ENCODE results near the gene MYL5.
"Not testable (repeated sequence)": the region's sequence is repeated elsewhere in the genome, so short reads cannot be mapped to it uniquely, and the experiment has no call there.

MYL5 gene

GRCh38 chr4:636628-637159, 37.6 kb upstream of the MYL5 start:
- DNase-seq (ENCODE audit: low read depth), result no peak

- DNase-seq (ENCODE audit: low read depth), result no peak
These were observed 36.6 kb upstream of the MYL5 start for GRCh38 chr4:637536-638280.

GRCh38 chr4:642366-642765, 32.0 kb upstream of the MYL5 start:
- not testable (repeated sequence) for DNase-seq (ENCODE audit: low read depth)

- DNase-seq (ENCODE audit: low read depth), result no peak
These were observed 27.9 kb upstream of the MYL5 start for GRCh38 chr4:646460-646859.

- DNase-seq (ENCODE audit: low read depth), result no peak
These were observed 26.9 kb upstream of the MYL5 start for GRCh38 chr4:647481-647880.

- no peak for DNase-seq (ENCODE audit: low read depth)
These were observed 25.6 kb upstream of the MYL5 start for GRCh38 chr4:648579-649292.

GRCh38 chr4:649293-649625, 25.1 kb upstream of the MYL5 start:
- no peak for DNase-seq (ENCODE audit: low read depth)

- DNase-seq (ENCODE audit: low read depth), result no peak
These were observed 24.5 kb upstream of the MYL5 start for GRCh38 chr4:649751-650310.

- no peak for DNase-seq (ENCODE audit: low read depth)
These were observed 23.9 kb upstream of the MYL5 start for GRCh38 chr4:650461-650860.

- DNase-seq (ENCODE audit: low read depth), result no peak
These were observed 23.1 kb upstream of the MYL5 start for GRCh38 chr4:650951-651883.

GRCh38 chr4:651884-652642, 22.3 kb upstream of the MYL5 start:
- no peak for DNase-seq (ENCODE audit: low read depth)

GRCh38 chr4:653080-653821, 21.1 kb upstream of the MYL5 start:
- no peak for DNase-seq (ENCODE audit: low read depth)

- DNase-seq (ENCODE audit: low read depth), result no peak
These were observed 20.4 kb upstream of the MYL5 start for GRCh38 chr4:653831-654502.

- no peak for DNase-seq (ENCODE audit: low read depth)
These were observed 19.9 kb upstream of the MYL5 start for GRCh38 chr4:654503-654845.

GRCh38 chr4:654871-655463, 19.4 kb upstream of the MYL5 start:
- DNase-seq (ENCODE audit: low read depth), result no peak

GRCh38 chr4:655464-656151, 18.7 kb upstream of the MYL5 start:
- DNase-seq (ENCODE audit: low read depth), result no peak

- no peak for DNase-seq (ENCODE audit: low read depth)
These were observed 17.7 kb upstream of the MYL5 start for GRCh38 chr4:656436-657337.

- DNase-seq (ENCODE audit: low read depth), result no peak
These were observed 17.0 kb upstream of the MYL5 start for GRCh38 chr4:657338-657833.
